ENCODE results near the gene NUBP2. TPM values are rescaled to one million over a fixed set of nuclear protein-coding genes. Genes with fewer than 3 reads are reported as not detected.

The NUBP2 gene
- total and polyA plus RNA-seq, 2 donors (not counting 3 experiments of a cell fraction or from before 2014, with no cell fraction given) = 55.0 to 69.6 TPM

GRCh38 chr16:1749152-1750117, 33.3 kb upstream of the NUBP2 start:
- Histone ChIP-seq H2AFZ (ENCODE audit: low read depth, low read length) (no peak overlapping the region), H3K9me3 (replicated peaks; ENCODE audit: control insufficient read depth, insufficient read depth, low read length) (no peaks in the 10 kb centered on the region), H3K4me3 (replicated peaks in 1 of 3; ENCODE audit: insufficient read depth in 1 of 3, low read depth in 1 of 3, low read length in 3 of 3) (no peak overlapping the region), H3K27ac (ENCODE audit: insufficient read depth, low read depth, low read length) (no peak overlapping the region), H3K36me3 (ENCODE audit: control insufficient read depth in 2 of 2, extremely low read depth in 1 of 2, insufficient read depth in 2 of 2, low read length in 2 of 2) (peaks cover 8 to 43% of the 10 kb centered on the region in 2 experiments), H4K20me1 (replicated peaks; ENCODE audit: control insufficient read depth, extremely low read depth, insufficient read depth, low read length) (no peaks in the 10 kb centered on the region), H3K4me2 (ENCODE audit: insufficient read depth, low read length) (no peak overlapping the region), H3K9ac (replicated peaks; ENCODE audit: extremely low read depth, insufficient read depth, low read length) (no peak overlapping the region), H3K4me1 (ENCODE audit: control insufficient read depth, extremely low read depth, insufficient read depth, low read length) (no peaks in the 10 kb centered on the region), H3K79me2 (ENCODE audit: control insufficient read depth, insufficient read depth, low read length) (no peaks in the 10 kb centered on the region), H3K9me1 (replicated peaks; ENCODE audit: control insufficient read depth, extremely low read depth, insufficient read depth, low read length) (no peaks in the 10 kb centered on the region), H3K27me3 (ENCODE audit: control insufficient read depth in 2 of 2, insufficient read depth in 2 of 2, low read length in 2 of 2) (no peaks in the 10 kb centered on the region)
- BruUV-seq (replicated peaks) = no TSS peak
- ChIA-PET CTCF (interaction anchor here (1.0 kb wide), 1 partner anchor 320 kb away, joined by 4 read pairs; no protein-coding TSS in a partner anchor), POLR2A (no interaction called here)
- TF ChIP-seq JUN (IDR thresholded peaks at IDR 0.05; ENCODE audit: borderline replicate concordance, insufficient read depth, insufficient read length, low read depth) (no peak), CTCF (IDR thresholded peaks at IDR 0.05; ENCODE audit: extremely low read depth in 1 of 2, insufficient read depth in 1 of 2, low read depth in 1 of 2, low read length in 2 of 2) (no peak), POLR2AphosphoS5 (IDR thresholded peaks at IDR 0.05; ENCODE audit: insufficient read depth, low read depth, low read length) (no peak), MYC (IDR thresholded peaks at IDR 0.05; ENCODE audit: low read depth, low read length) (no peak), FOS (IDR thresholded peaks at IDR 0.05; ENCODE audit: borderline replicate concordance, insufficient read depth, low read length) (no peak), MAX (IDR thresholded peaks at IDR 0.05; ENCODE audit: insufficient read depth, insufficient read length) (no peak), EZH2 (IDR thresholded peaks at IDR 0.05; ENCODE audit: borderline replicate concordance, low read depth, low read length, severe bottlenecking) (no peak), GATA2 (IDR thresholded peaks at IDR 0.05; ENCODE audit: insufficient read depth, insufficient read length, low read depth, low read length) (no peak), POLR2A (IDR thresholded peaks at IDR 0.05; ENCODE audit: low read depth, low read length) (no peak)
- intact Hi-C loops (cut with micrococcal nuclease) = no loop called here
- no peak for DNase-seq (ENCODE audit: low read depth, low spot score)
- FAIRE-seq = no peak
- dilution Hi-C loops (cut with MboI; ENCODE audit: extremely low pct_ligation_motif_present, low sequenced_read_pairs) = no loop called here
